RCC 7860 (cell line): ENCODE data around the gene NMD3.
"Not testable (repeated sequence)": the region's sequence is repeated elsewhere in the genome, so short reads cannot be mapped to it uniquely, and the experiment has no call there.

ENCODE experiments used
- DNase-seq: peaks from one replicate; pipeline ENCODE4 v3.0.0-alpha.2; 2015; ENCODE audit warnings: low spot score
- FAIRE-seq: peaks from 2 replicates; lab custom pipeline; 2012; peaks lifted over from hg19 to GRCh38; lab: Jason Lieb, UNC

The NMD3 gene

DNA sequence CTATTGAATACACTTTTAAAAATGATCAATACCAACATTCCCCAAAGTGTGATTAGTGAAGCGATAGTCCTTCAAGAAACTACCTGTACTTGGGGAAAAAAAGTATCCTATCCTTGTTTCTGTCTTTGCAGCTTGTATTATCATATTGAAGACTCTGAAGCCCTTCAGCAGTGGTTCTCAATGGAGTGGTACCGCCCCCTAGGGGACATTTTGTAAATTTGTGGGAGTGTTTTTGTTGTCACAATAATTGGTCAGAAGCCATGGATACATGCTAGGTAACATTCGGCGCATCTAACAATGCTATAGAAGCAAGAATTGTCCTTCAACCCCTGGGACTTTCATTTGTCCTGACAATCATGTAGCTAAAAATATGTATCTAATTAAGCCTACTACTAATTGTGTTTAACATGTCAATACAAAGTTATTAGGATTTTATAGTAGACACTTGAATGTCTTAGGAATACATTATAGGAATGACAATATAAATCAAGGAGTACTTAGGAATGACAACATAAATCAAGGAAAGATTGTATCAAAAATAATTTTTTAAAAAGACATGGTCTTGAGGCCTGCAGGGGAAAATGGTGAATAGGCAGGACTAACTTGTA lies 53.7 kb downstream of the NMD3 start:
- FAIRE-seq (peak; percentile 17), DNase-seq (peak; percentile 37)

DNA sequence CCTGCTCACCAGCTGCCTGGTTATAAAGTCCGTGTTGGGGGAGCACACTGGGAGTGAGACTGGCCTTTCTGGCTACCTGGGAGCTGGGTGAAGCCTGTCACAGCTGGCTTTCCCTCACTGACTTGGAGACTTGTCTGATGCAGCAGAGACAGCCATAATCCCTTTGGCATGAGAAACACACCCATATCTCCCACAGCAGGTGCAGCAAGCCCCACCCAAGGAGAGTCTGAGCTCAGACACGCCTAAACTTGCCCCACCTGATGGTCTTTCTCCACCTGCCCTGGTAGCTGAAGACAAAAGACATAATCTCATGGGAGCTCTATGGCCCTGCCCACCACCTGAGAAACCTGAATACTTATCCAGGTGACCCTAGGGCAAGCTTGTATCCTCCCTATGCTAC lies 54.8 kb downstream of the NMD3 start:
- DNase-seq (no peak), FAIRE-seq (no peak)

DNA sequence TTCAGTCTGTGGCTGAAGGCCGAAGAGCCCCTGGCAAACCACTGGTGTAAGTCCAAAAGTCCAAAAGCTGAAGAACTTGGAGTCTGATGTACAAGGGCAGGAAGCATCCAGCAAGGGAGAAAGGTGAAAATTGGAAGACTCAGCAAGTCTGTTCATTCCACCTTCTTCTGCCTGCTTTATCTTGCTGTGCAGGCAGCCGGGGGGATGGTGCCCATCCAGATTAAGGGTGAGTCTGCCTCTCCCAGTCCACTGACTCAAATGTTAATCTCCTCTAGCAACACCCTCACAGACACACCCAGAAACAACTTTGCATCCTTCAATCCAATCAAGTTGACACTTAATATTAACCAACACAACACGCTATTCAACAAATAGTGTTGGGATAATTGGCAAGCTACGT lies 61.3 kb downstream of the NMD3 start:
- DNase-seq, FAIRE-seq: not testable (repeated sequence)

DNA sequence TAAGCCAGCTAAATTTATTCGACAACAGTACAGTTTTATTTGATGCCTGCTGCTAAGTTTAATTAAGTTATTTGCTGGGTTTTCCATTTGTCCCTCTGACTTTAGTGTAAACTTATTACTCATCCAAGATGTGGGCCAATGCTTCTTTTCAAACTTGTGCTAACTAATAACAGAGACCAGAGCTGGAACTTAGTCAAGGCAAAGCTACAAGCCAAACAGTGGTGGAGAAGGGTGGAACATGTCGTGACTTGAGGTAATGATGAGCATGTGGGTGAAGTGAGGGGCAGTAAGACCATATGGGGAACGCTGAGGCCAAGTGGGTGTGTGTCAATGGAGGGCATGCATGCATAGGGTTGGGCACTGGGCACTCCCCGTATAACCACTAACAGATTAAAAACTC lies 63.9 kb downstream of the NMD3 start:
- no peak for FAIRE-seq
- no peak for DNase-seq

DNA sequence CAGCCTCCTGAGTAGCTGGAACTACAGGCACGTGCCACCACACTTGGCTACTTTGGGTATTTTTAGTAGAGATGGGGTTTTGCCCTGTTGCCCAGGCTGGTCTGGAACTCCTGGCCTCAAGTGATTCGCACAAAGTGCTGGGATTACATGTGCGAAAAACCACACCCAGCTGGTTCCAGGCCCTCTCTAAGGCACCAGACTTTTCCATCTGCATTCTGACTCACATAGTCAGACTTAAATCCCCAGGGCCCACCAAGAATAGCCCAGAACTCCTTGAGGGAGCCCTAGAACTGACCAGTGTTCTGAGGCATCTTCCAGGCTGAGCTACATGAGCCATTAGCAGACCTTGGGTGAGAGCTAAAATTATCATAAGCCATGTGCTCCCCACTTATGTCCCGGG lies 68.1 kb downstream of the NMD3 start:
- FAIRE-seq (no peak), DNase-seq (no peak)

DNA sequence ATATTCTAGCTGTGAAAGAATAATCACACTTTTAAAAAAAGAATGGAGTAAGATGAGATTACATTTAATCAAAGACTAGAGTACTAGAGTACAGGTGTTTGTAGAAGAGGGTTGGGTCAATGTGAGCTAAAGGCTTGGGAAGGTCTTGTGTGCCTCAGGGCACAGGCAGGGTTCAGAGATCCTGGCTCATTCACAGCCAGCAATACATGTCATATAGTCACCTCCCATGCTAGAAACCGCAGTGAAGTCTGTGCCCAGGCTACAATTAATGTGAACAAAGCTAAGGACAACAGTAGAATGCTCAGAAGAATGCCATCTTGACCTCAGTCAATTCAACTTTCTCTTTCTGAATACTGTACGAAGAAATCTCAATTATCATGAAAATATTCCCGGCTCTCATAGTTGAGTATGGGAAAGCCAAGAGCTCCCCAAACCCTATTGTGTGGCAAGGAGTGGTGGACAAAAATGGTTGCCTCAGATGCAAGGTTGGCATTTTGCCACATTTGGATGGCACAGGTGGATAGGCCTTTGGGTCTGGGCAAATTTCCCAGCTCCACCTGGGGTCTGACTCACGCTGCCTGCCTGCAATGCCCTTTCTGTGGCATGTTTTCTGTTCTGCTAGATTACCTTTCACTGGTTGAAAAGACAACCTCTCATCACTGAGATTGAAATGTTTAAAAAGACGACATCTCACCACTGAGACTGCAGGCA lies 70.2 kb downstream of the NMD3 start:
- no peak for FAIRE-seq
- DNase-seq = no peak

DNA sequence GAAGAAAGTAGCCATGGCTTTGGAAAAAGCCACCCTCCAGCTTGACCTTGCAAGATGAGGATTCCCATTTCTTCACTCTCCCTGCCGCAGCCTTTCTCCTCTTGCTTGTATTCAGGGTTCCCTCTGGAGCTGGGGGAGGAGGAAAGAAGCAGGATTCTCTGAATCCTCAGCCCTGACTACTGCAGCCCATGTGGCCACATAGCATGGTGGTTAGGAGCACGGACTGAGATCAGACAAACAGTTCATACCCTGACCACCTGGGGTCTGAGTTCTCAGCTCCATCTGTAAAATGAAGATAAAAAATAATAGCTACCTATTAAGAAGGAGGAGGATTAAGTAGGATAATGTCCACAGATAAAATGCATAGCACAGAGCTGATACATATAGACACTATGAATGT lies 72.3 kb downstream of the NMD3 start:
- no peak for FAIRE-seq
- DNase-seq = no peak

DNA sequence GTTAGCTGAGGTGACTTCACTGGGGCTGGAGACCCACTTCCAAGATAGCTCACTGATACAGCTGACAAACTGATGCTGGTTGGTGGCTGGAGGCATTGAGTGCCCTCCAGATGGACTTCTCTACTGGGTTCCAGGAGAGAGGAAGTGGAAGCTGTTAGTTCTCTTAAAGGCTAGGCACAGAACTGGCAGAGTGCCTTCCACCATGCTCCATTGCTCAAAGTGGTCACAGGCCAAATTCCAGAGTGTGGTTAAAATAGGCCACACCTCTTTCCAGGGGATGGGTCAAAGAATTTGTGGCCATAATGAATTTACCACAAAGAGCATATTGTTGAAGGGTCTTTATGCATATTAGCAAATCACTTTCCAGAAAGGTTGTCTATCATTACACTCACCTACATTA lies 74.2 kb downstream of the NMD3 start:
- FAIRE-seq (peak; percentile 82), DNase-seq (peak; percentile 43)

DNA sequence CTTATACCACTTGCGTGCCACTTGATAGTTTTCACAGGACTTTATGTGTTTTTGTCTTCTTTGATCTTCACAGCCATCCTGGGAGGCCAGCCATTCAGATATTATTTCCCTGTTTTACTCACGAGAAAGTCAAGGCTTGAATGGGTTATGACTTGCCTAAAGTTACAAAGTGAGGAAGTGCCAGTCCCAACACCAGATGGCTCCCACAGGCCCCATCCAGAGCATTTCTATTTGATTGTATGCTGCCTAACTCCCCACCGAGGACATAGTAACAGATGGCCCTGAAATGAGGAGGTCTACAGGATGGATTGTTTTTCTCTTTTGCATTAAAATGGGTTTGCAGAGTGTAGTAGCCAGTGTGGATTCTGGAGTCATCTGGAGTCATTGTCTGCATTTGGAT lies 75.7 kb downstream of the NMD3 start:
- DNase-seq = no peak

More for the DNA sequence above, 75.7 kb downstream of the NMD3 start:
- no peak for FAIRE-seq
